Measurements from ENCODE around the gene TBCD. TPM values are rescaled to one million over a fixed set of nuclear protein-coding genes. Genes with fewer than 3 reads are reported as not detected.

TBCD gene
- polyA plus RNA-seq, 1 donor from 2014 or later, result 67.2 TPM

GRCh38 chr17:82937411-82938371, 185.8 kb downstream of the TBCD start:
- H3K79me2 ChIP-seq (replicated peaks; ENCODE audit: insufficient read depth, low read length), result no peaks in the 10 kb centered on the region
- H3K4me3 ChIP-seq (ENCODE audit: low read length), result no peak overlapping the region
- no peaks in the 10 kb centered on the region for H3K27me3 ChIP-seq (ENCODE audit: insufficient read depth, low read depth, low read length)
- peak overlapping the region; percentile 70 for H3K27ac ChIP-seq (ENCODE audit: low read length)
- H3K9ac ChIP-seq (ENCODE audit: low read length), result no peak overlapping the region
- H3K4me2 ChIP-seq (ENCODE audit: low read length), result no peak overlapping the region
- no peaks in the 10 kb centered on the region for H3F3A ChIP-seq (ENCODE audit: insufficient read depth, low read length, poor library complexity, severe bottlenecking)
- no peaks in the 10 kb centered on the region for H4K20me1 ChIP-seq (ENCODE audit: insufficient read depth)
- H2AFZ ChIP-seq (ENCODE audit: low read depth, low read length), result no peak overlapping the region
- H3K9me3 ChIP-seq (ENCODE audit: low read length), result no peaks in the 10 kb centered on the region
- TF ChIP-seq POLR2AphosphoS5 (IDR thresholded peaks at IDR 0.05) (no peak), EP300 (conservative IDR thresholded peaks at IDR 0.05; ENCODE audit: poor library complexity, severe bottlenecking) (no peak), MXI1 (conservative IDR thresholded peaks at IDR 0.05; ENCODE audit: poor library complexity, severe bottlenecking) (no peak), SMC3 (conservative IDR thresholded peaks at IDR 0.05; ENCODE audit: poor library complexity) (no peak), EZH2 (IDR thresholded peaks at IDR 0.05; ENCODE audit: borderline replicate concordance, insufficient read depth, low read length, poor library complexity, severe bottlenecking) (no peak), CTCF (IDR thresholded peaks at IDR 0.05; ENCODE audit: poor library complexity, severe bottlenecking) (no peak)
- TF ChIP-seq, protein P1, sequence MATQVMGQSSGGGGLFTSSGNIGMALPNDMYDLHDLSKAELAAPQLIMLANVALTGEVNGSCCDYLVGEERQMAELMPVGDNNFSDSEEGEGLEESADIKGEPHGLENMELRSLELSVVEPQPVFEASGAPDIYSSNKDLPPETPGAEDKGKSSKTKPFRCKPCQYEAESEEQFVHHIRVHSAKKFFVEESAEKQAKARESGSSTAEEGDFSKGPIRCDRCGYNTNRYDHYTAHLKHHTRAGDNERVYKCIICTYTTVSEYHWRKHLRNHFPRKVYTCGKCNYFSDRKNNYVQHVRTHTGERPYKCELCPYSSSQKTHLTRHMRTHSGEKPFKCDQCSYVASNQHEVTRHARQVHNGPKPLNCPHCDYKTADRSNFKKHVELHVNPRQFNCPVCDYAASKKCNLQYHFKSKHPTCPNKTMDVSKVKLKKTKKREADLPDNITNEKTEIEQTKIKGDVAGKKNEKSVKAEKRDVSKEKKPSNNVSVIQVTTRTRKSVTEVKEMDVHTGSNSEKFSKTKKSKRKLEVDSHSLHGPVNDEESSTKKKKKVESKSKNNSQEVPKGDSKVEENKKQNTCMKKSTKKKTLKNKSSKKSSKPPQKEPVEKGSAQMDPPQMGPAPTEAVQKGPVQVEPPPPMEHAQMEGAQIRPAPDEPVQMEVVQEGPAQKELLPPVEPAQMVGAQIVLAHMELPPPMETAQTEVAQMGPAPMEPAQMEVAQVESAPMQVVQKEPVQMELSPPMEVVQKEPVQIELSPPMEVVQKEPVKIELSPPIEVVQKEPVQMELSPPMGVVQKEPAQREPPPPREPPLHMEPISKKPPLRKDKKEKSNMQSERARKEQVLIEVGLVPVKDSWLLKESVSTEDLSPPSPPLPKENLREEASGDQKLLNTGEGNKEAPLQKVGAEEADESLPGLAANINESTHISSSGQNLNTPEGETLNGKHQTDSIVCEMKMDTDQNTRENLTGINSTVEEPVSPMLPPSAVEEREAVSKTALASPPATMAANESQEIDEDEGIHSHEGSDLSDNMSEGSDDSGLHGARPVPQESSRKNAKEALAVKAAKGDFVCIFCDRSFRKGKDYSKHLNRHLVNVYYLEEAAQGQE (IDR thresholded peaks at IDR 0.05; ENCODE audit: borderline replicate concordance), result no peak
- peaks cover 6% of the 10 kb centered on the region for H3K36me3 ChIP-seq (ENCODE audit: insufficient read depth, low read length)
- H3K9me2 ChIP-seq (ENCODE audit: insufficient read depth, low read length), result no peaks in the 10 kb centered on the region

- Histone ChIP-seq H3K79me2 (replicated peaks; ENCODE audit: insufficient read depth, low read length) (no peaks in the 10 kb centered on the region), H4K20me1 (ENCODE audit: insufficient read depth) (no peaks in the 10 kb centered on the region), H3K9me3 (ENCODE audit: low read length) (no peaks in the 10 kb centered on the region), H3F3A (ENCODE audit: insufficient read depth, low read length, poor library complexity, severe bottlenecking) (no peaks in the 10 kb centered on the region), H3K4me2 (ENCODE audit: low read length) (no peak overlapping the region), H3K9ac (ENCODE audit: low read length) (no peak overlapping the region), H2AFZ (ENCODE audit: low read depth, low read length) (no peak overlapping the region), H3K4me3 (ENCODE audit: low read length) (no peak overlapping the region), H3K36me3 (ENCODE audit: insufficient read depth, low read length) (peaks cover 14% of the 10 kb centered on the region), H3K27ac (ENCODE audit: low read length) (peak overlapping the region; percentile 70), H3K27me3 (ENCODE audit: insufficient read depth, low read depth, low read length) (no peaks in the 10 kb centered on the region), H3K9me2 (ENCODE audit: insufficient read depth, low read length) (no peaks in the 10 kb centered on the region)
- TF ChIP-seq EZH2 (IDR thresholded peaks at IDR 0.05; ENCODE audit: borderline replicate concordance, insufficient read depth, low read length, poor library complexity, severe bottlenecking), result no peak
- TF ChIP-seq POLR2AphosphoS5 (IDR thresholded peaks at IDR 0.05), result no peak
- TF ChIP-seq, protein P1 (IDR thresholded peaks at IDR 0.05; ENCODE audit: borderline replicate concordance), result no peak
- no peak for TF ChIP-seq TAF1 (IDR thresholded peaks at IDR 0.05; ENCODE audit: low read depth)
- TF ChIP-seq SMC3 (conservative IDR thresholded peaks at IDR 0.05; ENCODE audit: poor library complexity), result no peak
- no peak for TF ChIP-seq CTCF (IDR thresholded peaks at IDR 0.05; ENCODE audit: poor library complexity, severe bottlenecking)
- no peak for TF ChIP-seq EP300 (conservative IDR thresholded peaks at IDR 0.05; ENCODE audit: poor library complexity, severe bottlenecking)
- no peak for TF ChIP-seq RAD21 (conservative IDR thresholded peaks at IDR 0.05)
- TF ChIP-seq MXI1 (conservative IDR thresholded peaks at IDR 0.05; ENCODE audit: poor library complexity, severe bottlenecking), result no peak
These were observed 186.6 kb downstream of the TBCD start for GRCh38 chr17:82938486-82938872.

All from neural cell (in vitro differentiated cells).